Progenitor cell of endocrine pancreas (in vitro differentiated cells): ENCODE measurements around the gene PEX13. TPM values are rescaled to one million over a fixed set of nuclear protein-coding genes. Genes with fewer than 3 reads are reported as not detected.
"Not testable (repeated sequence)": the region's sequence is repeated elsewhere in the genome, so short reads cannot be mapped to it uniquely, and the experiment has no call there.

Experiments
- DNase-seq: peaks from one replicate; pipeline ENCODE4 v3.0.0; 2021; ENCODE audit warnings: low spot score; ENCODE audit not compliant: unreplicated experiment
- H3K27ac Mint-ChIP-seq: 2 replicates; pipeline ENCODE4 v1.8.0; 2021; ENCODE audit warnings: mild to moderate bottlenecking, moderate library complexity, mixed read lengths
- H3K27me3 Mint-ChIP-seq: 2 replicates; pipeline ENCODE4 v1.8.0; 2021; ENCODE audit warnings: mixed read lengths
- H3K36me3 Mint-ChIP-seq: 2 replicates; pipeline ENCODE4 v1.8.0; 2022; ENCODE audit warnings: mixed read lengths; ENCODE audit not compliant: insufficient read depth
- H3K4me1 Mint-ChIP-seq: 2 replicates; pipeline ENCODE4 v1.8.0; 2021; ENCODE audit warnings: low read depth, mixed read lengths
- H3K4me3 Mint-ChIP-seq: 2 replicates; pipeline ENCODE4 v1.8.0; 2021; ENCODE audit warnings: low read depth, mild to moderate bottlenecking, moderate library complexity, mixed read lengths
- H3K9me3 Mint-ChIP-seq: 2 replicates; pipeline ENCODE4 v1.8.0; 2021; ENCODE audit warnings: low read depth, mixed read lengths
- CTCF ChIP-seq: fragments of 200-600 bp; sonication (generic); IDR thresholded peaks from one replicate; pipeline ENCODE4 v1.5.0; 2021; ENCODE audit warnings: antibody characterized with exemption, mild to moderate bottlenecking; ENCODE audit not compliant: unreplicated experiment
- total RNA-seq: library from RNA; stranded (reverse); gene quantifications from 2 replicates; pipeline ENCODE4 v1.2.1, GENCODE V29; 2021

The PEX13 gene
- total RNA-seq, 1 donor from 2014 or later = 37.6 TPM

GRCh38 chr2:61029533-61029932 lies 12.0 kb downstream of the PEX13 start:
- H3K4me1 Mint-ChIP-seq = peaks cover 3% of the 10 kb centered on the region
- no peaks in the 10 kb centered on the region for H3K27me3 Mint-ChIP-seq
- TF ChIP-seq CTCF = no peak
- H3K27ac Mint-ChIP-seq = no peak overlapping the region
- no peak for DNase-seq
- no peak overlapping the region for H3K4me3 Mint-ChIP-seq
- H3K9me3 Mint-ChIP-seq = peaks cover 7% of the 10 kb centered on the region
- peaks cover 39% of the 10 kb centered on the region for H3K36me3 Mint-ChIP-seq

GRCh38 chr2:61034592-61034991 lies 17.1 kb downstream of the PEX13 start:
- H3K4me1 Mint-ChIP-seq, H3K27ac Mint-ChIP-seq, H3K4me3 Mint-ChIP-seq, H3K27me3 Mint-ChIP-seq, DNase-seq: not testable (repeated sequence)
- Mint-ChIP-seq H3K36me3 (peaks cover 77% of the 10 kb centered on the region), H3K9me3 (peaks cover 44% of the 10 kb centered on the region)

GRCh38 chr2:61036643-61037042 lies 19.1 kb downstream of the PEX13 start:
- H3K4me1 Mint-ChIP-seq, H3K27me3 Mint-ChIP-seq, DNase-seq, H3K4me3 Mint-ChIP-seq, H3K27ac Mint-ChIP-seq: not testable (repeated sequence)
- H3K36me3 Mint-ChIP-seq = peaks cover 71% of the 10 kb centered on the region
- peaks cover 44% of the 10 kb centered on the region for H3K9me3 Mint-ChIP-seq

GRCh38 chr2:61042807-61043206 lies 25.3 kb downstream of the PEX13 start:
- H3K4me3 Mint-ChIP-seq = no peak overlapping the region
- peaks cover 20% of the 10 kb centered on the region for H3K36me3 Mint-ChIP-seq
- H3K4me1 Mint-ChIP-seq = no peaks in the 10 kb centered on the region
- no peak for DNase-seq
- no peaks in the 10 kb centered on the region for H3K27me3 Mint-ChIP-seq
- H3K9me3 Mint-ChIP-seq = peaks cover 11% of the 10 kb centered on the region
- TF ChIP-seq CTCF = no peak
- no peak overlapping the region for H3K27ac Mint-ChIP-seq

- Mint-ChIP-seq H3K27me3 (no peaks in the 10 kb centered on the region), H3K4me1 (no peaks in the 10 kb centered on the region), H3K4me3 (no peak overlapping the region), H3K27ac (no peak overlapping the region), H3K36me3 (peaks cover 10% of the 10 kb centered on the region), H3K9me3 (no peaks in the 10 kb centered on the region)
- no peak for DNase-seq
- TF ChIP-seq CTCF = no peak
Observed at GRCh38 chr2:61044636-61045035, 27.1 kb downstream of the PEX13 start.

- DNase-seq = no peak
- H3K27ac Mint-ChIP-seq = no peak overlapping the region
- peaks cover 10% of the 10 kb centered on the region for H3K36me3 Mint-ChIP-seq
Observed at GRCh38 chr2:61045226-61045625, 27.7 kb downstream of the PEX13 start.

More at GRCh38 chr2:61045226-61045625, 27.7 kb downstream of the PEX13 start:
- Mint-ChIP-seq H3K9me3 (no peaks in the 10 kb centered on the region), H3K4me3 (no peak overlapping the region), H3K27me3 (no peaks in the 10 kb centered on the region), H3K4me1 (no peaks in the 10 kb centered on the region)
- no peak for TF ChIP-seq CTCF
